ENCODE data around the gene IRAK3. TPM values are rescaled to one million over a fixed set of nuclear protein-coding genes. Genes with fewer than 3 reads are reported as not detected.

The IRAK3 gene
- total RNA-seq, 1 experiment from 2014 or later = 2.4 TPM

DNA sequence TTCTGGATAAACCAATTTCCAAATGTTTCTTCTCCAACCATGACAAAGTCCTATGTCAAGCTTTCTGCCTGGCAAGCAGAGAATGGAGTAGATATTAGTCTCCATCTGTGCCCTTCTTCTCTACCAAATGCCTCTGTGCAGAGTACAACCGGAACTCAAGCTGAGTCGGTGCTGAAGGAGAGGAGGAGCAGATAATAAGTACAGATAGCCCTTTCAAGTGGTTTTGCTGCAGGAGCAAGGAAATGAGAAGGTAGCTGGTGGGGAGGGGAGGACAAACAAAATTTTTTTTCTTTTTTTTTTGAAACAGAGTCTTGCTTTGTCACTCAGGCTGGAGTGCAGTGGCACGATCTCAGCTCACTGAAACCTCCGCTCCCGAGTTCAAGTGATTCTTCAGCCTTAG, 99.1 kb downstream of the IRAK3 start:
- Histone ChIP-seq H3K27me3 (ENCODE audit: control insufficient read depth, insufficient read depth, low read length) (no peaks in the 10 kb centered on the region; the same call in 1 of the 2 replicates), H3K27ac (ENCODE audit: low read length) (no peak overlapping the region), H3K4me1 (ENCODE audit: control insufficient read depth, insufficient read depth, low read length) (no peaks in the 10 kb centered on the region), H3K4me3 (ENCODE audit: low read depth in 2 of 2, low read length in 2 of 2) (no peak overlapping the region), H3K9me3 (ENCODE audit: control insufficient read depth, insufficient read depth, low read depth, low read length) (no peaks in the 10 kb centered on the region), H3K36me3 (ENCODE audit: control insufficient read depth, insufficient read depth, low read length) (no peaks in the 10 kb centered on the region)
- ChIA-PET POLR2A (no interaction called here), CTCF (no interaction called here)
- no TSS peak for BruUV-seq (replicated peaks)
- intact Hi-C loops (cut with micrococcal nuclease; ENCODE audit: unreplicated experiment) = no loop called here
- in situ Hi-C loops (cut with HindIII; ENCODE audit: low pct_unique_long_range_greater_than_20kb, low sequenced_read_pairs) = no loop called here
- TF ChIP-seq, protein P1, sequence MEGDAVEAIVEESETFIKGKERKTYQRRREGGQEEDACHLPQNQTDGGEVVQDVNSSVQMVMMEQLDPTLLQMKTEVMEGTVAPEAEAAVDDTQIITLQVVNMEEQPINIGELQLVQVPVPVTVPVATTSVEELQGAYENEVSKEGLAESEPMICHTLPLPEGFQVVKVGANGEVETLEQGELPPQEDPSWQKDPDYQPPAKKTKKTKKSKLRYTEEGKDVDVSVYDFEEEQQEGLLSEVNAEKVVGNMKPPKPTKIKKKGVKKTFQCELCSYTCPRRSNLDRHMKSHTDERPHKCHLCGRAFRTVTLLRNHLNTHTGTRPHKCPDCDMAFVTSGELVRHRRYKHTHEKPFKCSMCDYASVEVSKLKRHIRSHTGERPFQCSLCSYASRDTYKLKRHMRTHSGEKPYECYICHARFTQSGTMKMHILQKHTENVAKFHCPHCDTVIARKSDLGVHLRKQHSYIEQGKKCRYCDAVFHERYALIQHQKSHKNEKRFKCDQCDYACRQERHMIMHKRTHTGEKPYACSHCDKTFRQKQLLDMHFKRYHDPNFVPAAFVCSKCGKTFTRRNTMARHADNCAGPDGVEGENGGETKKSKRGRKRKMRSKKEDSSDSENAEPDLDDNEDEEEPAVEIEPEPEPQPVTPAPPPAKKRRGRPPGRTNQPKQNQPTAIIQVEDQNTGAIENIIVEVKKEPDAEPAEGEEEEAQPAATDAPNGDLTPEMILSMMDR (IDR thresholded peaks at IDR 0.05) = no peak
- TF ChIP-seq POLR2AphosphoS5 (IDR thresholded peaks at IDR 0.05; ENCODE audit: low read depth, low read length) (no peak), TCF7L2 (IDR thresholded peaks at IDR 0.05; ENCODE audit: low read depth, low read length) (no peak), SIN3A (IDR thresholded peaks at IDR 0.05; ENCODE audit: borderline replicate concordance, insufficient read depth, low read depth, low read length) (no peak)
- TF ChIP-seq, protein P2, sequence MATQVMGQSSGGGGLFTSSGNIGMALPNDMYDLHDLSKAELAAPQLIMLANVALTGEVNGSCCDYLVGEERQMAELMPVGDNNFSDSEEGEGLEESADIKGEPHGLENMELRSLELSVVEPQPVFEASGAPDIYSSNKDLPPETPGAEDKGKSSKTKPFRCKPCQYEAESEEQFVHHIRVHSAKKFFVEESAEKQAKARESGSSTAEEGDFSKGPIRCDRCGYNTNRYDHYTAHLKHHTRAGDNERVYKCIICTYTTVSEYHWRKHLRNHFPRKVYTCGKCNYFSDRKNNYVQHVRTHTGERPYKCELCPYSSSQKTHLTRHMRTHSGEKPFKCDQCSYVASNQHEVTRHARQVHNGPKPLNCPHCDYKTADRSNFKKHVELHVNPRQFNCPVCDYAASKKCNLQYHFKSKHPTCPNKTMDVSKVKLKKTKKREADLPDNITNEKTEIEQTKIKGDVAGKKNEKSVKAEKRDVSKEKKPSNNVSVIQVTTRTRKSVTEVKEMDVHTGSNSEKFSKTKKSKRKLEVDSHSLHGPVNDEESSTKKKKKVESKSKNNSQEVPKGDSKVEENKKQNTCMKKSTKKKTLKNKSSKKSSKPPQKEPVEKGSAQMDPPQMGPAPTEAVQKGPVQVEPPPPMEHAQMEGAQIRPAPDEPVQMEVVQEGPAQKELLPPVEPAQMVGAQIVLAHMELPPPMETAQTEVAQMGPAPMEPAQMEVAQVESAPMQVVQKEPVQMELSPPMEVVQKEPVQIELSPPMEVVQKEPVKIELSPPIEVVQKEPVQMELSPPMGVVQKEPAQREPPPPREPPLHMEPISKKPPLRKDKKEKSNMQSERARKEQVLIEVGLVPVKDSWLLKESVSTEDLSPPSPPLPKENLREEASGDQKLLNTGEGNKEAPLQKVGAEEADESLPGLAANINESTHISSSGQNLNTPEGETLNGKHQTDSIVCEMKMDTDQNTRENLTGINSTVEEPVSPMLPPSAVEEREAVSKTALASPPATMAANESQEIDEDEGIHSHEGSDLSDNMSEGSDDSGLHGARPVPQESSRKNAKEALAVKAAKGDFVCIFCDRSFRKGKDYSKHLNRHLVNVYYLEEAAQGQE (IDR thresholded peaks at IDR 0.05; ENCODE audit: insufficient read depth in 1 of 2, low read depth in 2 of 2, low read length in 1 of 2) = no peak
- ATAC-seq (no peak), DNase-seq (ENCODE audit: low read depth, low spot score) (no peak)

DNA sequence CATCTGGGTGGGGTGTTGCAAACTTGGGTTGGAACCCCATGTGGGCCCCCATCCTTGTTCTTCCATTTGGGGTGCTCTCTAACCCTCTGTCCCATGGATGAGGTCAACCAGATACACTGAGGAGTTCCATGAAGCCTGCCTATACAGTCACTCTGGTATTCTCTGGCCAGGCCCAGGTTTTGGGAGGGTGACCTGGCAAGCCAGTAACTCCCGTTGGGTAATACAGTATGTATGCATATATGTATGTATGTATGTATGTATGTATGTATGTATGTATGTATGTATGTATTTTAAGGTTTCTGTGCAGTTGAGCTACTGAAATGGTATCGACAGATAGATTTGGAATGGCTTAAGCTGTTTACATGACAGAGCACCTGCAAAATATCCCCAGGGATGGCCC, 100.5 kb downstream of the IRAK3 start:
- ChIA-PET POLR2A (no interaction called here), CTCF (interaction anchor here (0.7 kb wide), 1 partner anchor 1488 kb away, joined by 3 read pairs; no protein-coding TSS in a partner anchor)
- ATAC-seq (no peak), DNase-seq (ENCODE audit: low read depth, low spot score) (no peak)
- Histone ChIP-seq H3K36me3 (ENCODE audit: control insufficient read depth, insufficient read depth, low read length) (no peaks in the 10 kb centered on the region), H3K27me3 (ENCODE audit: control insufficient read depth, insufficient read depth, low read length) (no peaks in the 10 kb centered on the region; the same call in 1 of the 2 replicates), H3K4me3 (ENCODE audit: low read depth in 2 of 2, low read length in 2 of 2) (no peak overlapping the region), H3K27ac (ENCODE audit: low read length) (no peak overlapping the region), H3K4me1 (ENCODE audit: control insufficient read depth, insufficient read depth, low read length) (no peaks in the 10 kb centered on the region), H3K9me3 (ENCODE audit: control insufficient read depth, insufficient read depth, low read depth, low read length) (no peaks in the 10 kb centered on the region)
- in situ Hi-C loops (cut with HindIII; ENCODE audit: low pct_unique_long_range_greater_than_20kb, low sequenced_read_pairs) = no loop called here
- TF ChIP-seq SIN3A (IDR thresholded peaks at IDR 0.05; ENCODE audit: borderline replicate concordance, insufficient read depth, low read depth, low read length) (no peak), TCF7L2 (IDR thresholded peaks at IDR 0.05; ENCODE audit: low read depth, low read length) (no peak), POLR2AphosphoS5 (IDR thresholded peaks at IDR 0.05; ENCODE audit: low read depth, low read length) (no peak)
- TF ChIP-seq, protein P2 (IDR thresholded peaks at IDR 0.05; ENCODE audit: insufficient read depth in 1 of 2, low read depth in 2 of 2, low read length in 1 of 2) = no peak
- TF ChIP-seq, protein P1 (IDR thresholded peaks at IDR 0.05) = no peak
- BruUV-seq (replicated peaks) = no TSS peak
- intact Hi-C loops (cut with micrococcal nuclease; ENCODE audit: unreplicated experiment) = no loop called here
